ENCODE measurements around the gene PDLIM7. TPM values are rescaled to one million over a fixed set of nuclear protein-coding genes. Genes with fewer than 3 reads are reported as not detected.

Gene PDLIM7
- total and polyA plus RNA-seq, 2 experiments from 2014 or later = 94.7 to 128 TPM

GRCh38 chr5:177493795-177494345 lies 3.5 kb downstream of the PDLIM7 start:
- H3K4me1 Mint-ChIP-seq = peaks cover 45% of the 10 kb centered on the region
- peaks cover 42% of the 10 kb centered on the region for H3K36me3 Mint-ChIP-seq (ENCODE audit: low read depth)
- no peak for DNase-seq (ENCODE audit: low spot score)
- peaks cover 7% of the 10 kb centered on the region for H3K27me3 ChIP-seq (ENCODE audit: insufficient read depth)
- peaks cover 37% of the 10 kb centered on the region for H3K4me1 ChIP-seq (ENCODE audit: insufficient read depth)
- H3F3A ChIP-seq (replicated peaks; ENCODE audit: low read depth) = peaks cover 37% of the 10 kb centered on the region; the same call in 1 of the 2 replicates
- H3K27ac ChIP-seq (ENCODE audit: low read depth) = peak overlapping the region; percentile 74
- no peaks in the 10 kb centered on the region for H3K9me2 ChIP-seq (ENCODE audit: insufficient read depth)
- H3K27me3 Mint-ChIP-seq (ENCODE audit: insufficient read depth, low read depth, poor library complexity) = peaks cover 39% of the 10 kb centered on the region
- no peak overlapping the region for H3K4me2 ChIP-seq
- no peak overlapping the region for H3K4me3 Mint-ChIP-seq
- H2AFZ ChIP-seq = no peak overlapping the region
- peaks cover 2% of the 10 kb centered on the region; the same call in 1 of the 2 replicates for H3K36me3 ChIP-seq (ENCODE audit: insufficient read depth)
- H3K4me3 ChIP-seq = no peak overlapping the region
- H3K79me2 ChIP-seq (replicated peaks; ENCODE audit: insufficient read depth) = peaks cover 20% of the 10 kb centered on the region
- ATAC-seq = no peak
- H3K9me3 Mint-ChIP-seq = peaks cover 2% of the 10 kb centered on the region; the same call in 1 of the 3 replicates
- H4K20me1 ChIP-seq (replicated peaks; ENCODE audit: insufficient read depth) = no peaks in the 10 kb centered on the region; the same call in none of the 2 replicates
- TF ChIP-seq, protein P1, sequence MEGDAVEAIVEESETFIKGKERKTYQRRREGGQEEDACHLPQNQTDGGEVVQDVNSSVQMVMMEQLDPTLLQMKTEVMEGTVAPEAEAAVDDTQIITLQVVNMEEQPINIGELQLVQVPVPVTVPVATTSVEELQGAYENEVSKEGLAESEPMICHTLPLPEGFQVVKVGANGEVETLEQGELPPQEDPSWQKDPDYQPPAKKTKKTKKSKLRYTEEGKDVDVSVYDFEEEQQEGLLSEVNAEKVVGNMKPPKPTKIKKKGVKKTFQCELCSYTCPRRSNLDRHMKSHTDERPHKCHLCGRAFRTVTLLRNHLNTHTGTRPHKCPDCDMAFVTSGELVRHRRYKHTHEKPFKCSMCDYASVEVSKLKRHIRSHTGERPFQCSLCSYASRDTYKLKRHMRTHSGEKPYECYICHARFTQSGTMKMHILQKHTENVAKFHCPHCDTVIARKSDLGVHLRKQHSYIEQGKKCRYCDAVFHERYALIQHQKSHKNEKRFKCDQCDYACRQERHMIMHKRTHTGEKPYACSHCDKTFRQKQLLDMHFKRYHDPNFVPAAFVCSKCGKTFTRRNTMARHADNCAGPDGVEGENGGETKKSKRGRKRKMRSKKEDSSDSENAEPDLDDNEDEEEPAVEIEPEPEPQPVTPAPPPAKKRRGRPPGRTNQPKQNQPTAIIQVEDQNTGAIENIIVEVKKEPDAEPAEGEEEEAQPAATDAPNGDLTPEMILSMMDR (conservative IDR thresholded peaks at IDR 0.05; ENCODE audit: low read depth in 2 of 2) = no peak
- TF ChIP-seq, protein P2, sequence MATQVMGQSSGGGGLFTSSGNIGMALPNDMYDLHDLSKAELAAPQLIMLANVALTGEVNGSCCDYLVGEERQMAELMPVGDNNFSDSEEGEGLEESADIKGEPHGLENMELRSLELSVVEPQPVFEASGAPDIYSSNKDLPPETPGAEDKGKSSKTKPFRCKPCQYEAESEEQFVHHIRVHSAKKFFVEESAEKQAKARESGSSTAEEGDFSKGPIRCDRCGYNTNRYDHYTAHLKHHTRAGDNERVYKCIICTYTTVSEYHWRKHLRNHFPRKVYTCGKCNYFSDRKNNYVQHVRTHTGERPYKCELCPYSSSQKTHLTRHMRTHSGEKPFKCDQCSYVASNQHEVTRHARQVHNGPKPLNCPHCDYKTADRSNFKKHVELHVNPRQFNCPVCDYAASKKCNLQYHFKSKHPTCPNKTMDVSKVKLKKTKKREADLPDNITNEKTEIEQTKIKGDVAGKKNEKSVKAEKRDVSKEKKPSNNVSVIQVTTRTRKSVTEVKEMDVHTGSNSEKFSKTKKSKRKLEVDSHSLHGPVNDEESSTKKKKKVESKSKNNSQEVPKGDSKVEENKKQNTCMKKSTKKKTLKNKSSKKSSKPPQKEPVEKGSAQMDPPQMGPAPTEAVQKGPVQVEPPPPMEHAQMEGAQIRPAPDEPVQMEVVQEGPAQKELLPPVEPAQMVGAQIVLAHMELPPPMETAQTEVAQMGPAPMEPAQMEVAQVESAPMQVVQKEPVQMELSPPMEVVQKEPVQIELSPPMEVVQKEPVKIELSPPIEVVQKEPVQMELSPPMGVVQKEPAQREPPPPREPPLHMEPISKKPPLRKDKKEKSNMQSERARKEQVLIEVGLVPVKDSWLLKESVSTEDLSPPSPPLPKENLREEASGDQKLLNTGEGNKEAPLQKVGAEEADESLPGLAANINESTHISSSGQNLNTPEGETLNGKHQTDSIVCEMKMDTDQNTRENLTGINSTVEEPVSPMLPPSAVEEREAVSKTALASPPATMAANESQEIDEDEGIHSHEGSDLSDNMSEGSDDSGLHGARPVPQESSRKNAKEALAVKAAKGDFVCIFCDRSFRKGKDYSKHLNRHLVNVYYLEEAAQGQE (IDR thresholded peaks at IDR 0.05; ENCODE audit: unreplicated experiment) = no peak
- TF ChIP-seq POLR2AphosphoS5 (IDR thresholded peaks at IDR 0.05; ENCODE audit: low read depth) (no peak), ETS1 (IDR thresholded peaks at IDR 0.05) (no peak), STAT1 (IDR thresholded peaks at IDR 0.05; ENCODE audit: unreplicated experiment) (no peak), CREB1 (CRISPR knock-in tag; IDR thresholded peaks at IDR 0.05; ENCODE audit: low read depth) (no peak), NANOG (IDR thresholded peaks at IDR 0.05; ENCODE audit: borderline replicate concordance) (no peak), ZNF331 (CRISPR knock-in tag; IDR thresholded peaks at IDR 0.05; ENCODE audit: low read depth) (no peak)
- TF ChIP-seq, protein P3, sequence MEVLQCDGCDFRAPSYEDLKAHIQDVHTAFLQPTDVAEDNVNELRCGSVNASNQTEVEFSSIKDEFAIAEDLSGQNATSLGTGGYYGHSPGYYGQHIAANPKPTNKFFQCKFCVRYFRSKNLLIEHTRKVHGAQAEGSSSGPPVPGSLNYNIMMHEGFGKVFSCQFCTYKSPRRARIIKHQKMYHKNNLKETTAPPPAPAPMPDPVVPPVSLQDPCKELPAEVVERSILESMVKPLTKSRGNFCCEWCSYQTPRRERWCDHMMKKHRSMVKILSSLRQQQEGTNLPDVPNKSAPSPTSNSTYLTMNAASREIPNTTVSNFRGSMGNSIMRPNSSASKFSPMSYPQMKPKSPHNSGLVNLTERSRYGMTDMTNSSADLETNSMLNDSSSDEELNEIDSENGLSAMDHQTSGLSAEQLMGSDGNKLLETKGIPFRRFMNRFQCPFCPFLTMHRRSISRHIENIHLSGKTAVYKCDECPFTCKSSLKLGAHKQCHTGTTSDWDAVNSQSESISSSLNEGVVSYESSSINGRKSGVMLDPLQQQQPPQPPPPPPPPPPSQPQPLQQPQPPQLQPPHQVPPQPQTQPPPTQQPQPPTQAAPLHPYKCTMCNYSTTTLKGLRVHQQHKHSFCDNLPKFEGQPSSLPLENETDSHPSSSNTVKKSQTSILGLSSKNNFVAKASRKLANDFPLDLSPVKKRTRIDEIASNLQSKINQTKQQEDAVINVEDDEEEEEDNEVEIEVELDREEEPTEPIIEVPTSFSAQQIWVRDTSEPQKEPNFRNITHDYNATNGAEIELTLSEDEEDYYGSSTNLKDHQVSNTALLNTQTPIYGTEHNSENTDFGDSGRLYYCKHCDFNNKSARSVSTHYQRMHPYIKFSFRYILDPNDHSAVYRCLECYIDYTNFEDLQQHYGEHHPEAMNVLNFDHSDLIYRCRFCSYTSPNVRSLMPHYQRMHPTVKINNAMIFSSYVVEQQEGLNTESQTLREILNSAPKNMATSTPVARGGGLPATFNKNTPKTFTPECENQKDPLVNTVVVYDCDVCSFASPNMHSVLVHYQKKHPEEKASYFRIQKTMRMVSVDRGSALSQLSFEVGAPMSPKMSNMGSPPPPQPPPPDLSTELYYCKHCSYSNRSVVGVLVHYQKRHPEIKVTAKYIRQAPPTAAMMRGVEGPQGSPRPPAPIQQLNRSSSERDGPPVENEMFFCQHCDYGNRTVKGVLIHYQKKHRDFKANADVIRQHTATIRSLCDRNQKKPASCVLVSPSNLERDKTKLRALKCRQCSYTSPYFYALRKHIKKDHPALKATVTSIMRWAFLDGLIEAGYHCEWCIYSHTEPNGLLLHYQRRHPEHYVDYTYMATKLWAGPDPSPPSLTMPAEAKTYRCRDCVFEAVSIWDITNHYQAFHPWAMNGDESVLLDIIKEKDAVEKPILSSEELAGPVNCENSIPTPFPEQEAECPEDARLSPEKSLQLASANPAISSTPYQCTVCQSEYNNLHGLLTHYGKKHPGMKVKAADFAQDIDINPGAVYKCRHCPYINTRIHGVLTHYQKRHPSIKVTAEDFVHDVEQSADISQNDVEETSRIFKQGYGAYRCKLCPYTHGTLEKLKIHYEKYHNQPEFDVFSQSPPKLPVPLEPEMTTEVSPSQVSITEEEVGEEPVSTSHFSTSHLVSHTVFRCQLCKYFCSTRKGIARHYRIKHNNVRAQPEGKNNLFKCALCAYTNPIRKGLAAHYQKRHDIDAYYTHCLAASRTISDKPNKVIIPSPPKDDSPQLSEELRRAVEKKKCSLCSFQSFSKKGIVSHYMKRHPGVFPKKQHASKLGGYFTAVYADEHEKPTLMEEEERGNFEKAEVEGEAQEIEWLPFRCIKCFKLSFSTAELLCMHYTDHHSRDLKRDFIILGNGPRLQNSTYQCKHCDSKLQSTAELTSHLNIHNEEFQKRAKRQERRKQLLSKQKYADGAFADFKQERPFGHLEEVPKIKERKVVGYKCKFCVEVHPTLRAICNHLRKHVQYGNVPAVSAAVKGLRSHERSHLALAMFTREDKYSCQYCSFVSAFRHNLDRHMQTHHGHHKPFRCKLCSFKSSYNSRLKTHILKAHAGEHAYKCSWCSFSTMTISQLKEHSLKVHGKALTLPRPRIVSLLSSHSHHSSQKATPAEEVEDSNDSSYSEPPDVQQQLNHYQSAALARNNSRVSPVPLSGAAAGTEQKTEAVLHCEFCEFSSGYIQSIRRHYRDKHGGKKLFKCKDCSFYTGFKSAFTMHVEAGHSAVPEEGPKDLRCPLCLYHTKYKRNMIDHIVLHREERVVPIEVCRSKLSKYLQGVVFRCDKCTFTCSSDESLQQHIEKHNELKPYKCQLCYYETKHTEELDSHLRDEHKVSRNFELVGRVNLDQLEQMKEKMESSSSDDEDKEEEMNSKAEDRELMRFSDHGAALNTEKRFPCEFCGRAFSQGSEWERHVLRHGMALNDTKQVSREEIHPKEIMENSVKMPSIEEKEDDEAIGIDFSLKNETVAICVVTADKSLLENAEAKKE (CRISPR knock-in tag; IDR thresholded peaks at IDR 0.05) = no peak
- H3K27ac Mint-ChIP-seq = no peak overlapping the region
